Measurements from ENCODE around the gene PTPN3.

The PTPN3 gene

GRCh38 chr9:109383356-109383755, 114.8 kb downstream of the PTPN3 start:
- DNase-seq (ENCODE audit: low read depth): no peak
- TF ChIP-seq CTCF (conservative IDR thresholded peaks at IDR 0.05; ENCODE audit: low read depth, low read length): no peak
- H3K4me3 ChIP-seq (ENCODE audit: low read depth, low read length): no peak overlapping the region

- H3K4me3 ChIP-seq (ENCODE audit: low read depth, low read length): no peak overlapping the region
- TF ChIP-seq CTCF (conservative IDR thresholded peaks at IDR 0.05; ENCODE audit: low read depth, low read length): no peak
- no peak for DNase-seq (ENCODE audit: low read depth)
These were observed 115.5 kb downstream of the PTPN3 start for GRCh38 chr9:109382585-109382984.

GRCh38 chr9:109382182-109382581, 115.9 kb downstream of the PTPN3 start:
- no peak for DNase-seq (ENCODE audit: low read depth)
- no peak for TF ChIP-seq CTCF (conservative IDR thresholded peaks at IDR 0.05; ENCODE audit: low read depth, low read length)
- no peak overlapping the region for H3K4me3 ChIP-seq (ENCODE audit: low read depth, low read length)

- no peak overlapping the region for H3K4me3 ChIP-seq (ENCODE audit: low read depth, low read length)
- no peak for TF ChIP-seq CTCF (conservative IDR thresholded peaks at IDR 0.05; ENCODE audit: low read depth, low read length)
- DNase-seq (ENCODE audit: low read depth): peak; percentile 29
These were observed 116.9 kb downstream of the PTPN3 start for GRCh38 chr9:109381011-109381729.

GRCh38 chr9:109379513-109379912, 118.6 kb downstream of the PTPN3 start:
- DNase-seq (ENCODE audit: low read depth): no peak
- TF ChIP-seq CTCF (conservative IDR thresholded peaks at IDR 0.05; ENCODE audit: low read depth, low read length): no peak
- H3K4me3 ChIP-seq (ENCODE audit: low read depth, low read length): no peak overlapping the region

GRCh38 chr9:109378316-109378715, 119.8 kb downstream of the PTPN3 start:
- H3K4me3 ChIP-seq (ENCODE audit: low read depth, low read length): no peak overlapping the region
- no peak for TF ChIP-seq CTCF (conservative IDR thresholded peaks at IDR 0.05; ENCODE audit: low read depth, low read length)
- no peak for DNase-seq (ENCODE audit: low read depth)

GRCh38 chr9:109372246-109372645, 125.9 kb downstream of the PTPN3 start:
- DNase-seq (ENCODE audit: low read depth): no peak
- TF ChIP-seq CTCF (conservative IDR thresholded peaks at IDR 0.05; ENCODE audit: low read depth, low read length): no peak
- no peak overlapping the region for H3K4me3 ChIP-seq (ENCODE audit: low read depth, low read length)

Measured in choroid plexus epithelial cell (primary cell).